ENCODE results near the gene GPR84.

The GPR84 gene

GRCh38 chr12:54349679-54350078 lies 14.6 kb downstream of the GPR84 start:
- no peak for DNase-seq (ENCODE audit: low read depth)
- TF ChIP-seq CTCF (IDR thresholded peaks at IDR 0.05; ENCODE audit: low read length, missing control alignments), result no peak
- H3K4me3 ChIP-seq (replicated peaks; ENCODE audit: low read depth, low read length), result no peak overlapping the region

GRCh38 chr12:54349036-54349435 lies 15.2 kb downstream of the GPR84 start:
- no peak overlapping the region for H3K4me3 ChIP-seq (replicated peaks; ENCODE audit: low read depth, low read length)
- no peak for TF ChIP-seq CTCF (IDR thresholded peaks at IDR 0.05; ENCODE audit: low read length, missing control alignments)

GRCh38 chr12:54341378-54342300 lies 22.6 kb downstream of the GPR84 start:
- DNase-seq (ENCODE audit: low read depth), result no peak
- no peak for TF ChIP-seq CTCF (IDR thresholded peaks at IDR 0.05; ENCODE audit: low read length, missing control alignments)
- no peak overlapping the region for H3K4me3 ChIP-seq (replicated peaks; ENCODE audit: low read depth, low read length)

More at GRCh38 chr12:54349036-54349435, 15.2 kb downstream of the GPR84 start:
- no peak for DNase-seq (ENCODE audit: low read depth)

GRCh38 chr12:54340846-54341245 lies 23.4 kb downstream of the GPR84 start:
- no peak for TF ChIP-seq CTCF (IDR thresholded peaks at IDR 0.05; ENCODE audit: low read length, missing control alignments)
- H3K4me3 ChIP-seq (replicated peaks; ENCODE audit: low read depth, low read length), result no peak overlapping the region
- no peak for DNase-seq (ENCODE audit: low read depth)

- no peak for TF ChIP-seq CTCF (IDR thresholded peaks at IDR 0.05; ENCODE audit: low read length, missing control alignments)
Measured at GRCh38 chr12:54338698-54339296, 25.5 kb downstream of the GPR84 start.

DNA sequence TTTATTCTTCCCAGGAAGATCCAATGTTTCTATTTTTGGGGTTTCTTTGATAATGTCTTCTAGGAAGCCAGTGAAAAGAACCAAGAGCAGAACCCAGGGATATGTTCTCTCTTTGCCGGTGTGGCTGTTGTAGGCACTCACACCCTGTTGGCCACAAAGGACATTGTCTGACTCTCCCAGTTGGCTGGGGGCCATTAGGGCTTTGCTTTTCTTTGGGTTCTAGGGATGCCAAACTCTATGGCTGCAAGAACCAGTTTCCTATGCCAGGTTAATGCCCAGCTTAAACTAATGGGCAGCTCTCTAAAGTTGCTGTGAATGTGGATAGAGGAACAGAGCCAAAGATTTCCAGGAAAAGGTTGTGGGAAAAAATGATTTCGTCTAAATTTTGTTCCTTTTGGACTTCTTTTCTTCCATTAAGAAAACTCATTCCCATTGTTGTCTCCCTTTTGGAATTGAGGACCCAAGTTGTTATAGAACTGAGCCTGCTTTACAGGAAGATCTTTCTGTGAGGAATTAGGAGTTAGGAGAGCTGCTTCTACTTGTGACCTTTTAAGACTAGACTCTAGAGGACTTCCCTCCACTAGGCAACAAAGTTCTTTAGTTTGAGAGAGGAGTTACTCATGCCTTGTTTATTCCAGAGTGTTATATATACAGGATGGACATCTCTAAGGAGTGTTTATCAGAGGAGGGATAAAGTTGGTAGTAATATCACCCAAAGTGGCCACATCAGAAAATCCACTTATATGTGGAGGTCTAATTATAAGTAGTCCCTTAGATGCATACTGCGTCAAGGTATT lies 26.2 kb downstream of the GPR84 start:
- TF ChIP-seq CTCF (IDR thresholded peaks at IDR 0.05; ENCODE audit: low read length, missing control alignments), result no peak
- H3K4me3 ChIP-seq (replicated peaks; ENCODE audit: low read depth, low read length), result no peak overlapping the region
- DNase-seq (ENCODE audit: low read depth), result no peak

More at GRCh38 chr12:54338698-54339296, 25.5 kb downstream of the GPR84 start:
- no peak overlapping the region for H3K4me3 ChIP-seq (replicated peaks; ENCODE audit: low read depth, low read length)
- peak; percentile 62 for DNase-seq (ENCODE audit: low read depth)

All from fibroblast of pulmonary artery (primary cell).